ENCODE data around the gene CD99L2.

- TF ChIP-seq EZH2phosphoT487 (IDR thresholded peaks at IDR 0.05; ENCODE audit: insufficient read depth, low read depth) (no peak), EZH2 (IDR thresholded peaks at IDR 0.05; ENCODE audit: insufficient read depth, poor library complexity, severe bottlenecking) (no peak)
Measured at GRCh38 chrX:150753357-150753756, 145.1 kb downstream of the CD99L2 start.

Measured in GM23248 (cell line).